RWPE2 (cell line): ENCODE data around the gene MON2.
"Not testable (repeated sequence)": the region's sequence is repeated elsewhere in the genome, so short reads cannot be mapped to it uniquely, and the experiment has no call there.

ENCODE experiments used
- ATAC-seq: fragments of 200-7000 bp; cut with Tn5 transposase; 3 replicates; pipeline ENCODE4 v1.9.1; 2021; ENCODE audit warnings: low read depth
- DNase-seq: peaks from one replicate; pipeline ENCODE4 v3.0.0-alpha.2; 2020; ENCODE audit warnings: low spot score
- H3K27ac ChIP-seq: fragments of 450-650 bp; 2 replicates; pipeline ENCODE4 v1.5.1; 2017; ENCODE audit warnings: mild to moderate bottlenecking; ENCODE audit not compliant: poor library complexity, severe bottlenecking
- H3K27me3 ChIP-seq: fragments of 250-450 bp; sonication (Bioruptor Pico); 2 replicates; pipeline ENCODE4 v1.5.1; 2021; ENCODE audit warnings: mild to moderate bottlenecking, moderate library complexity; ENCODE audit not compliant: insufficient read depth, poor library complexity, severe bottlenecking
- H3K36me3 ChIP-seq: fragments of 250-450 bp; sonication (Bioruptor Pico); 2 replicates; pipeline ENCODE4 v1.5.1; 2020; ENCODE audit warnings: low read depth, mild to moderate bottlenecking, moderate library complexity
- H3K4me1 ChIP-seq: fragments of 250-450 bp; sonication (Bioruptor Pico); 2 replicates; pipeline ENCODE4 v1.5.1; 2021; ENCODE audit warnings: mild to moderate bottlenecking, moderate library complexity; ENCODE audit not compliant: insufficient read depth, poor library complexity, severe bottlenecking
- H3K4me3 ChIP-seq: fragments of 250-450 bp; sonication (Bioruptor Pico); 2 replicates; pipeline ENCODE4 v1.5.1; 2021; ENCODE audit warnings: mild to moderate bottlenecking, moderate library complexity; ENCODE audit not compliant: severe bottlenecking
- H3K9me3 ChIP-seq: fragments of 250-450 bp; sonication (Bioruptor Pico); 2 replicates; pipeline ENCODE4 v1.5.1; 2021; ENCODE audit warnings: mild to moderate bottlenecking, moderate library complexity; ENCODE audit not compliant: severe bottlenecking
- TF ChIP-seq, protein P1 (sequence below): fragments of 450-650 bp; IDR thresholded peaks from one replicate; pipeline ENCODE4 v1.5.1; 2017; ENCODE audit warnings: mild to moderate bottlenecking, moderate library complexity; ENCODE audit not compliant: poor library complexity, severe bottlenecking

The MON2 gene

DNA sequence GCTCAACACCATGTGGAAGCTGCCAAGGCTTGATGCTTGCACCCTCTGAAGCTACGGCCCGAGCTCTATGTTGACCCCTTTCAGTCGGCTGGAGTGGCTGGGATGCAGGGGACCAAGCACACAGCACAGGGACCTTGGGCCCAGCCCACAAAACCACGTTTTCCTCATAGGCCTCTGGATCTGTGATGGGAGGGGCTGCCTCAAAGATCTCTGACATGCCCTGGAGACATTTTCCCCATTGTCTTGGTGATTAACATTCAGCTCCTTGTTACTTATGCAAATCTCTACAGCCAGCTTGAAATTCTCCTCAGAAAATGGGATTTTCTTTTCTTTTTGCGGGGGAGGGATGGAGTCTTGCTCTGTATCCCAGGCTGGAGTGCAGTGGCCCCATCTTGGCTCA lies 46.3 kb downstream of the MON2 start:
- ATAC-seq: no peak
- Histone ChIP-seq H3K9me3 (no peaks in the 10 kb centered on the region), H3K4me3 (no peak overlapping the region), H3K27me3 (no peaks in the 10 kb centered on the region), H3K27ac (no peak overlapping the region), H3K36me3 (peaks cover 38% of the 10 kb centered on the region), H3K4me1 (no peaks in the 10 kb centered on the region)
- TF ChIP-seq, protein P1, sequence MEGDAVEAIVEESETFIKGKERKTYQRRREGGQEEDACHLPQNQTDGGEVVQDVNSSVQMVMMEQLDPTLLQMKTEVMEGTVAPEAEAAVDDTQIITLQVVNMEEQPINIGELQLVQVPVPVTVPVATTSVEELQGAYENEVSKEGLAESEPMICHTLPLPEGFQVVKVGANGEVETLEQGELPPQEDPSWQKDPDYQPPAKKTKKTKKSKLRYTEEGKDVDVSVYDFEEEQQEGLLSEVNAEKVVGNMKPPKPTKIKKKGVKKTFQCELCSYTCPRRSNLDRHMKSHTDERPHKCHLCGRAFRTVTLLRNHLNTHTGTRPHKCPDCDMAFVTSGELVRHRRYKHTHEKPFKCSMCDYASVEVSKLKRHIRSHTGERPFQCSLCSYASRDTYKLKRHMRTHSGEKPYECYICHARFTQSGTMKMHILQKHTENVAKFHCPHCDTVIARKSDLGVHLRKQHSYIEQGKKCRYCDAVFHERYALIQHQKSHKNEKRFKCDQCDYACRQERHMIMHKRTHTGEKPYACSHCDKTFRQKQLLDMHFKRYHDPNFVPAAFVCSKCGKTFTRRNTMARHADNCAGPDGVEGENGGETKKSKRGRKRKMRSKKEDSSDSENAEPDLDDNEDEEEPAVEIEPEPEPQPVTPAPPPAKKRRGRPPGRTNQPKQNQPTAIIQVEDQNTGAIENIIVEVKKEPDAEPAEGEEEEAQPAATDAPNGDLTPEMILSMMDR: no peak
- no peak for DNase-seq

DNA sequence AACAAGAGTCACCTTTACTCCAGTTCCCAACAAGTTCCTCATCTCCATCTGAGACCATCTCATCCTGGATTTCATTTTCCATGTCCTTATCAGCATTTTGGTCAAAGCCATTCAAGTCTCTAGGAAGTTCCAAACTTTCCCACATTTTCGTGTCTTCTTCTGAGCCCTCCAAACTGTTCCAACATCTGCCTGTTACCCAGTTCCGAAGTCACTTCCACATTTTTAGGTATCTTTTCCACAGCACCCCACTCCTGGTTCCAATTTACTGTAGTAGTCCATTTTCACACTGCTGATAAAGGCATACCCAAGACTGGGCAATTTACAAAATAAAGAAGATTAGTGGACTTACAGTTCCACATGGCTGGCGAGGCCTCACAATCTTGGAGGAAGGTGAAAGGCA lies 47.5 kb downstream of the MON2 start:
- H3K4me1 ChIP-seq, H3K9me3 ChIP-seq, H3K4me3 ChIP-seq, H3K27ac ChIP-seq, ATAC-seq, DNase-seq, H3K27me3 ChIP-seq: not testable (repeated sequence)
- H3K36me3 ChIP-seq: peaks cover 28% of the 10 kb centered on the region

GRCh38 chr12:62516927-62517326 lies 50.3 kb downstream of the MON2 start:
- no peaks in the 10 kb centered on the region for H3K27me3 ChIP-seq
- H3K9me3 ChIP-seq: no peaks in the 10 kb centered on the region
- TF ChIP-seq, protein P1: no peak
- H3K27ac ChIP-seq: no peak overlapping the region
- H3K36me3 ChIP-seq: peaks cover 11% of the 10 kb centered on the region
- H3K4me3 ChIP-seq: no peak overlapping the region
- DNase-seq (no peak), ATAC-seq (no peak)
- no peaks in the 10 kb centered on the region for H3K4me1 ChIP-seq

DNA sequence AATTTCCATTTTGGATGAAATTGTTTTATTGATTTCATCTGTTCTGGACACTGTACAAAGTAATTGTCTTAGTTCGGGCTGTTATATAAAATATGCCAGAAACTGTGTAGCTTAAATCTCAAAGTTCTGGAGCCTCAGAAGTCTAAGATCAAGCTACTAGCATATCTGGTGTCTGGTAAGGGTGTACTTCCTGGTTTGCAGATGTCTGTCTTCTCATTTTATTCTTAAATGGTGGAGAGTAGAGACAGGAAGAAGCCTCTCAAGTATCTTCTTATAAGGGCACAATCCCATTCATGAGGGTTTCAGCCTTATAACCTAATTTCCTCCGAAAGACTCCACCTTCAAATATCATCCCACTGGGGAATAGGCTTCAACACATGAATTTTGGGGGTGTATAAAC lies 51.3 kb downstream of the MON2 start:
- Histone ChIP-seq H3K27me3 (no peaks in the 10 kb centered on the region), H3K9me3 (no peaks in the 10 kb centered on the region), H3K4me3 (no peak overlapping the region), H3K27ac (no peak overlapping the region), H3K4me1 (no peaks in the 10 kb centered on the region), H3K36me3 (peaks cover 11% of the 10 kb centered on the region)
- TF ChIP-seq, protein P1: no peak
- ATAC-seq (no peak), DNase-seq (no peak)

DNA sequence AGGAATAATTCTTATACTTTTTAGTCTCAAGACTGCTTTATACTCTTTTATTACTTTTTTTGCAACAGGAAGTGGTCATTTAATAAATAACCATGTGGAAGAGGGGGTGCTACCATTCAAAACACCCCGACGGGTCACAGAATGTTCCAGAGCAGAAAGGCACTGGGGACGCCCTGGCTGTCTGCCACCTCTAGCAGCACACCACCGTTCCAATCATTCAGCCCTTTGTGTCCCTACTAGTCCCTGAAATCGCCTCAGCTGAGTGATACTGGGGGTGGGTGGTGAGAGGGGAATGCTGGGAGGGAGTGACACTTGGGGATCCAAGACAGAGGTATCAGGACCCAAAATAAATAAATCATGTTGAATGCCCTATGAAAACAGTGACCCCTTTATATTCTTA lies 52.4 kb downstream of the MON2 start:
- no peak for DNase-seq

More for the DNA sequence above, 52.4 kb downstream of the MON2 start:
- no peak for ATAC-seq
- Histone ChIP-seq H3K27me3 (no peaks in the 10 kb centered on the region), H3K36me3 (peaks cover 11% of the 10 kb centered on the region), H3K4me1 (no peaks in the 10 kb centered on the region), H3K4me3 (no peak overlapping the region), H3K27ac (no peak overlapping the region), H3K9me3 (no peaks in the 10 kb centered on the region)
- TF ChIP-seq, protein P1: no peak
